NB4 (cell line): ENCODE data around the gene TNRC18.

Experiments used
- DNase-seq: peaks from one replicate; pipeline ENCODE4 v3.0.0; 2010; ENCODE audit warnings: low read depth
- H3K4me3 ChIP-seq: one replicate; pipeline ENCODE4 v1.5.1; 2011; ENCODE audit warnings: mild to moderate bottlenecking, low read depth, low read length, moderate library complexity
- CTCF ChIP-seq: IDR thresholded peaks from one replicate; pipeline ENCODE4 v1.5.1; 2012; ENCODE audit warnings: low read depth, low read length
- MAX ChIP-seq: IDR thresholded peaks from 2 replicates; pipeline ENCODE4 v1.6.1; 2011; ENCODE audit warnings: low read depth, low read length
- MYC ChIP-seq: IDR thresholded peaks from 2 replicates; pipeline ENCODE4 v1.6.1; 2011; ENCODE audit warnings: low read depth, low read length
- POLR2A ChIP-seq: IDR thresholded peaks from 2 replicates; pipeline ENCODE4 v1.6.1; 2011; ENCODE audit warnings: mild to moderate bottlenecking; ENCODE audit not compliant: insufficient read length; ENCODE audit errors: extremely low read depth

TNRC18 gene

GRCh38 chr7:5418285-5418582, 5.4 kb downstream of the TNRC18 start:
- no peak for TF ChIP-seq POLR2A
- no peak for TF ChIP-seq MAX
- no peak for TF ChIP-seq MYC
- no peak for TF ChIP-seq CTCF
- DNase-seq, result no peak
- H3K4me3 ChIP-seq, result no peak overlapping the region

GRCh38 chr7:5417106-5418071, 6.2 kb downstream of the TNRC18 start:
- H3K4me3 ChIP-seq, result no peak overlapping the region
- TF ChIP-seq CTCF (no peak), POLR2A (no peak), MYC (no peak), MAX (no peak)
- no peak for DNase-seq

GRCh38 chr7:5414916-5415315, 8.7 kb downstream of the TNRC18 start:
- no peak overlapping the region for H3K4me3 ChIP-seq
- TF ChIP-seq POLR2A (no peak), MYC (no peak), MAX (no peak), CTCF (no peak)
- DNase-seq, result no peak

GRCh38 chr7:5413449-5413786, 10.2 kb downstream of the TNRC18 start:
- DNase-seq, result no peak
- TF ChIP-seq MAX (no peak), MYC (no peak), CTCF (no peak), POLR2A (no peak)
- H3K4me3 ChIP-seq, result no peak overlapping the region

- no peak overlapping the region for H3K4me3 ChIP-seq
- DNase-seq, result no peak
- TF ChIP-seq POLR2A (no peak), CTCF (no peak), MAX (no peak), MYC (no peak)
These were observed 14.9 kb downstream of the TNRC18 start for GRCh38 chr7:5408777-5409176.
